Skeletal muscle cell (primary cell): ENCODE data around the gene ZNF674.
"Not testable (repeated sequence)": the region's sequence is repeated elsewhere in the genome, so short reads cannot be mapped to it uniquely, and the experiment has no call there.

Source experiments
- DNase-seq: peaks from one replicate; pipeline ENCODE4 v3.0.0-alpha.2; 2010; ENCODE audit warnings: low read depth
- H3K4me3 ChIP-seq: 2 replicates; pipeline ENCODE4 v1.5.1; 2011; ENCODE audit warnings: low read depth, mild to moderate bottlenecking, control low read depth, low read length, moderate library complexity

The ZNF674 gene

DNA sequence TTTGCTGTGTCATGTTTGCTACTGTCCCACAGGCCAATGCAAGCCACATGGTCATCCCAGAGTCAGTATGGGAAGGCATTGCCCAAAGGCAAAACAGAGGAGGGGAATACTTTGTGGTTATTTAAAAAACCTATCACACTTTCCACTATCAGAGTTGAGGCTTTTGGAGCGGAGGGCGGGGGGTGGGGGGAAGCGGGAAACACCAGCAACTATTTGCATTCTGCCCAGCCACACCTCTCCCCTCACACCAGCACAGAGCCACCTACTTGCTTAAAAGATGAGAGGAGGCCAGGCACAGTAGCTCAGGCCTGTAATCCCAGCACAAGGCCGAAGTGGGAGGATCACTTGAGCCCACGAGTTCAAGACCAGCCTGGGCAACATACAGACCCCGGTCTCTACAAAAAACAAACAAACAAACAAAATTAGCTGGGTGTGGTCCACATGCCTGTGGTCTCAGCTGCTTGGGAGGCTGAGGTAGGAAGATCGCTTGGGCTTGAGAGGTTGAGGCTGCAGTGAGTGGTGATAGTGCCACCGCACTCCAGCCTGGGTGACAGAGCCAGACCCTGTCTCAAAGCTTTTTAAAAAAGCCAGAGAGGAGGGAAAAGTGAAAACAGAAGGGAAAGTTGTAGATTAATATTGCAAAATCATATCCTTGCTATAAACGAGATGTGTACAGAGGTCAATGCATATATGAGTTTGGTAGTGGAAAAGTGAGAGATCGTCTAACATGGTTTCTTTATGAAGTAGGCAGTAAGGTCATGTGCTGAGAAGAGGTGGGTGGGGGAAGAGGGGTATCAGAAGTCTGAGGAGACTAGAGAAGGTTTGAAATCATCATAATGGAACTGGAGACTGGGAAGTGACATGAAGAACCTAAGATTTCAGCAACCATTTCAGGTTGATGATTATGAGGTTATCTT is 26.5 kb upstream of the ZNF674 start:
- H3K4me3 ChIP-seq, result no peak overlapping the region
- DNase-seq, result no peak

- no peak overlapping the region for H3K4me3 ChIP-seq
- no peak for DNase-seq
Measured at GRCh38 chrX:46569621-46570020, 24.4 kb upstream of the ZNF674 start.

- no peak for DNase-seq
- H3K4me3 ChIP-seq, result no peak overlapping the region
Measured at GRCh38 chrX:46567388-46567787, 22.2 kb upstream of the ZNF674 start.

DNA sequence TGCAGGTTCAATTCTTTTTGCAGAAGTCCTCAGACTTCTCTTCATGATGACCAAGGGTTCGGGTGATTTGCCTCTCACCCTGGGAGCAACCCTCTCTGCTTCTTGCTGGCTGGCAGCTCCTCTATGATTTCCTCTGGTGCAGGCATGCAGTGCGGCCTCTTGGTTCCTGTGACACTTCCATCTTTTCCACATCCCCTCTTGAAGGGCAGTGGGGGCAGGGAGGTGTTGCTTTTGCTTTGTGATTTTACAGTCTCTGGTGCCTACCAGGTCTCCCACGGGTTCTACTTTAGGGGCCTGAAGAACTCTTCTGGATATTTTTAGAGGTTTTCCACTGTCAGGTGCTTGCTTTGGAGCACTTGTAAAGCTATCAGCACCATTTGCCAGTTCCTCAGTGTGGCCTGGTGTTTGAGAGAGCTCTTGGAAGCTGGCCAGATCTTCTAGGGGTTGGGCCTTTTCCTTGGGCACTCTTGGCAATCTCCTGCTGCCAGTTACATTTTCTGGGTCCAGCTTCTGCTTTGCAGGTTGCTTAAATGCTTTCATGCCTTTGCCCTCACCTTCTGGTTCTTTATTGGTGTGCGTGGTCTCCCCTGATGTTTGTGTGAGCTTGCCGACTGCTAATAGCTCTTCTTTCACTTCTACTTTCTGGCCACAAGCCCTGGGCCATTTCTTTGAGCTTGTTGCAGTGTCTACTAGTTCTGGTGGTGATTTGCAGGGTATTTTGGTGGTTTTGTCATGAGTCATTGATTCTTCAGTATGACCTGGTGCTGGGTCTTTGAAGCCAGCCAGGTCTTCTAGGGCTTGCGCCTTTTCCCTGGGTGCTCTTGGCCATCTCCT is 16.8 kb upstream of the ZNF674 start:
- no peak for DNase-seq
- no peak overlapping the region for H3K4me3 ChIP-seq

- no peak for DNase-seq
Measured at GRCh38 chrX:46559062-46559461, 13.8 kb upstream of the ZNF674 start.

DNA sequence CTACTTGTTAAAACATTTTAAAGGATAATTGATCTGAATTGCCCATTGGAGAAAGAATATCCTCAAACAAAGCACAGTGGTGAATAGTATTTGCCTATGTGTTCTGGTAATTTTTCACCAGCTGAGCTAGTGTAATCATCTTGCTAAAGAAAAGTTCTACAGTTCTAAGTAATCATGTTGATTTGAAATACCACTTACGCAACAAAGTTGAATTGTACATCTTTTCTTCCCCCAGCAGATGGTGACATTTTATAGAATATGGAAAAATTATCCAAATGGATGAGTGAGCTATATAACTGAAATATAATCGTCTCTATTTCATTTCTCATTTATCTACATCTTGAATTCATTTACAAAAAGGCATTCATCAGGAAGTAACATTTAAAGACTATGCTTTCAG is 9.7 kb upstream of the ZNF674 start:
- no peak for DNase-seq
- no peak overlapping the region for H3K4me3 ChIP-seq

More at GRCh38 chrX:46559062-46559461, 13.8 kb upstream of the ZNF674 start:
- H3K4me3 ChIP-seq, result no peak overlapping the region

- DNase-seq, result no peak
- no peak overlapping the region for H3K4me3 ChIP-seq
Measured at GRCh38 chrX:46553935-46554334, 8.7 kb upstream of the ZNF674 start.

- DNase-seq, result no peak
Measured at GRCh38 chrX:46551494-46552128, 6.4 kb upstream of the ZNF674 start.

DNA sequence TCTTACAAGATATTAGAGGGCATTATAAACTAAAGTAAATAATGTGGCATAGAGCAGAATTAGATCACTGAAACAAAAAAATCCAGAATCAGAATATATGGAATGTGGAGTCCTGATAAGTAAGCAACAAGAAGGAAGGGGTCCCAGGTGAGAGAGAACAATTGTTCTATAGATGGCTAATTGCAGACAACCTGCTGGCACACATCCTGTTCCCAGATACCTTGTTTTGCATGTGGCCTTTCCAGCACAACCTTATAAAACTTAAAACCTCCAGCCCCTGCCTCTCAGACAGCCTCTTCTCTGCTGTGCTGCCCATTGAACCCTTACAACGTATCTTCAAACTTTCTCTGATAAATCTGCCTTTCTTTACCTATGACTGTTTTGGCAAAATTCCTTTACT is 4.7 kb upstream of the ZNF674 start:
- H3K4me3 ChIP-seq, result no peak overlapping the region

More at GRCh38 chrX:46551494-46552128, 6.4 kb upstream of the ZNF674 start:
- H3K4me3 ChIP-seq, result no peak overlapping the region

GRCh38 chrX:46547857-46548256 is 2.6 kb upstream of the ZNF674 start:
- H3K4me3 ChIP-seq, result no peak overlapping the region
- DNase-seq, result peak; percentile 36

More for the DNA sequence above, 4.7 kb upstream of the ZNF674 start:
- DNase-seq, result no peak

GRCh38 chrX:46544527-46544926 is 694 bp downstream of the ZNF674 start:
- peak overlapping the region; percentile 68 for H3K4me3 ChIP-seq
- not testable (repeated sequence) for DNase-seq

DNA sequence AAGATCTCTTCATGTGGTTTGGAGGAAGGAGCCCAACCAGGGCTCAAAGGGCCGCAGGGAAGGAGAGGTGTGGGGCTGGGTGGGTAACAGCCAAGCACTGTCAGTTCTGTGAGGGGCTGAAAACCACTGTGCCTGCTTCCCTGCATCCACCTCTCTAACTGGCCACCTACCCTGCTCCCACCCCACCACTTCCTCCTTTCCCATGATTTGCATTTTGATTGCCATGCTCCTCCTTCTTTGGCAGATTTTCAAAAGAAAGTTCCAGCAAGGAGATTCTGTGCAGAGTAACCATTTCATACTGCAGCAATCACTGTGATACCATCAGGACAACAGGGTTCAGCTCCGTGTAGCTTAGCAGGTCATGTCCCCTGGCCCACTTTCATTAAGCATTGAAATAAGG is 1.8 kb downstream of the ZNF674 start:
- no peak for DNase-seq
- H3K4me3 ChIP-seq, result no peak overlapping the region

- H3K4me3 ChIP-seq, result no peak overlapping the region
- no peak for DNase-seq
Measured at GRCh38 chrX:46531442-46531841, 13.8 kb downstream of the ZNF674 start.

GRCh38 chrX:46530404-46530908 is 14.8 kb downstream of the ZNF674 start:
- not testable (repeated sequence) for H3K4me3 ChIP-seq, DNase-seq

GRCh38 chrX:46529740-46530403 is 15.3 kb downstream of the ZNF674 start:
- H3K4me3 ChIP-seq, DNase-seq: not testable (repeated sequence)

DNA sequence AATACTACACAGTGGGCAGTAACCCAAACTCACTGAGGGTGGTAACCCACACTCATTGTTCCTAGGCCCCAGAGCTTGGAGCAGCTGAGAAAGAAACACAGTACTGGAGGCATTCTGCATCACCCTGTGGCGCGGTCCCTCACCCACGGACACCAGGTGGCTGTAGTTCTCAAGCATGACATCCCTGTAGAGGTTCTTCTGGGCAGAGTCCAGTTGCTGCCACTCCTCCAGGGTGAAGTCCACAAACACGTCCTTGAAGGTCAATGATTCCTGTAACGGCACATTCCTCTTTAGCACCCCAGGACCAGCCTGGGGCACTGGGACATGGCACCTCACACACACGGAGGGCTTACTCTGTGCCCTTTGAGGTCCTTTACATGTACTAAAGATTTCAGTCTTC is 16.6 kb downstream of the ZNF674 start:
- not testable (repeated sequence) for DNase-seq, H3K4me3 ChIP-seq

DNA sequence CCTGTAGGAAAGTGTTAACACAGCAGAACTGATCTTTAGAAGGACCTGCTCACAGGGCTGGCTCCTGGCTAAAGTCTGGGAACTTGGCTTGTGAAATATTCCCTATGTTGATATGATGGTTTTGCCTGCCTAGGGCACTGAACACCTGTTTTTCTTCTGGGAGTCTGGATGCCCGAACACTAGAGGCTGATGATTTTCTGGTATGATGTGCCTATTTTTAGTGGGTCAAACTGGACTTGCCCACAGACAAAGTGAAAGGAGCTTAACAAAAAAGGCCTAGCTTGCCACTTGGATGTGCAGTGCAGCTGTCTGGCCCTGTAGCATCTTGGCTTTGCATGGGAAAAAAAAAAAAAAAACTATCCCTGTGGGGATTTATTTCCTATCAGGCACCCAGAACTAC is 39.1 kb downstream of the ZNF674 start:
- H3K4me3 ChIP-seq, result no peak overlapping the region
- no peak for DNase-seq

DNA sequence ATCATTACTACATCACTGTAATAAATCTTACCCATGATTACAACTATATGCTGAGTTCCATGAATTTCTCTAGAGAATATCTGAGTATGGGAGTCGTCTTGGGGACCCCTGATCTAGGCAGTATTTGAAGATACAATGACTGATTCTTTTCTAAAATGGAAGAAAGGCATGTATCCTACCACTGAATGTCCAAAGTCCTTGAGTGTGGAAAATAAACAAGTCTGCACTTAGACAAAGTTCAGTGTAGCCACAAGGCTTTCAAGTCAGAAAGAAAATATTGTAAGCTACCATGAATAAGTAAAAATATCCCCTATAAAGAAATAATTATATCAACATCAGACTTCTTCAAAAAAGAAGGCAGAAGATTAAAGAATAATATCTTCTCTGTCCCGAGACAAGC is 42.4 kb downstream of the ZNF674 start:
- no peak overlapping the region for H3K4me3 ChIP-seq
- DNase-seq, result no peak

DNA sequence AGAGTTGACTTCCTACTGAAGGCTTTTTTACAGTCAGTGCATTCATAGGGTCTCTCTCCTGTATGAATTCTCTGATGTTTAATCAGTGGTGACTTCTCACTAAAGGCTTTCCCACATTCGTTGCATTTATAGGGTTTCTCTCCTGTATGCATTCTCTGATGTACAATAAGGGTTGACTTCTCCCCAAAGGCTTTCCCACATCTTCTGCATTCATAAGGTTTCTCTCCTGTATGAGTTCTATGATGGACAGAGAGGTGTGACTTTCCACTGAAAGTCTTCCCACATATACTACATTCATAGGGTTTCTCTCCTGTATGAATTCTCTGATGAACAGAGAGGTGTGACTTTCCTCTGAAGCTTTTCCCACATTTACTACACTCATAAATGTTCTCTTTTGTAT is 45.2 kb downstream of the ZNF674 start:
- DNase-seq, result no peak
- H3K4me3 ChIP-seq, result no peak overlapping the region
